GM21515 (cell line): ENCODE measurements around the gene NKX2-1.
"Not testable (repeated sequence)": the region's sequence is repeated elsewhere in the genome, so short reads cannot be mapped to it uniquely, and the experiment has no call there.

ENCODE experiments used
- ATAC-seq: cut with Tn5 transposase; IDR thresholded peaks from one replicate; pipeline ENCODE4 v1.9.1; 2021; ENCODE audit not compliant: unreplicated experiment

Gene NKX2-1

GRCh38 chr14:36519431-36520321 lies at the start of gene NKX2-1:
Gene NKX2-1, minus strand, starts transcription at chr14:36520232. Its CDS starts 103 bp downstream, at chr14:36520129.
- ATAC-seq: no peak

- no peak for ATAC-seq
These were observed 36.9 kb upstream of the NKX2-1 start for GRCh38 chr14:36556811-36557433.

DNA sequence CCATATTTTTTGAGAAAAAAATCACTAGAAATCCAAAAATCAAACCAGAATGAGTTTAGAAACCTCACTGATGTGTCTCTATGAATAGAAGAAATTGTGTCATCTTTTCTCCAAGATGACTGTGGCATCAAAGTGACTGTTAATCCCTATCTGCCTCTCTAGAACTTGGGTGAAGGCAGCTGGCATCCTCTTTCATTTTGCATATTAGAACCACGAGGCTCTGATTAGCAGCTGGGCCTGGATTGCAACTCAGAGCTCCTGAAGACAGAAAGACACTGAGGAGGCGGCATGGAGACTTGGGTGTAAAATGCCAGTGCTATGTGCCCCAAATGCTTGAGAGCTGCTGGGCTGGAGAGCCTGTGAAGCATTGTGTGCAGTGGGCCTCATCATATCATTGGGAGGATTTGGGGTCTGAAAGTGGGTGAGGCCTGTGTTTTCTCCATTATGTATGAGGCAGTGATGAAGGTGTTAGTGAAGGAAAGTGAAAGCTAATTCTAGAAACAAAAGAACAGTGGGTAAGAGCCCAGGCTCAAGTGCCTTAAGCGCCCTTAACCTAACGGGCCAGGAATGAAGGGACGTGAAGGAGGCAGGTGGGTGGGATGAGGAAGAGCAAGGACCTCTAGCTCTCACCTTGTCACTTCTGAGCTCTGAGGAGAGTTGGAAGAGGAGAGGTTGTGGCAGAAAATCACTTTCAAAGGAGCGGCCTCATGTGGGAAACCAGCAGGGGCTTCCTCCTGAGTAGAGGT lies 36.1 kb upstream of the NKX2-1 start:
- no peak for ATAC-seq

GRCh38 chr14:36553656-36554260 lies 33.7 kb upstream of the NKX2-1 start:
- no peak for ATAC-seq

GRCh38 chr14:36550899-36551298 lies 30.9 kb upstream of the NKX2-1 start:
- ATAC-seq: no peak

GRCh38 chr14:36544280-36544679 lies 24.2 kb upstream of the NKX2-1 start:
- not testable (repeated sequence) for ATAC-seq

- no peak for ATAC-seq
These were observed 18.0 kb upstream of the NKX2-1 start for GRCh38 chr14:36538051-36538450.

GRCh38 chr14:36529062-36529461 lies 9.0 kb upstream of the NKX2-1 start:
- ATAC-seq: no peak

- ATAC-seq: no peak
These were observed 5.7 kb upstream of the NKX2-1 start for GRCh38 chr14:36525746-36526099.

GRCh38 chr14:36524874-36525745 lies 5.1 kb upstream of the NKX2-1 start:
- no peak for ATAC-seq

DNA sequence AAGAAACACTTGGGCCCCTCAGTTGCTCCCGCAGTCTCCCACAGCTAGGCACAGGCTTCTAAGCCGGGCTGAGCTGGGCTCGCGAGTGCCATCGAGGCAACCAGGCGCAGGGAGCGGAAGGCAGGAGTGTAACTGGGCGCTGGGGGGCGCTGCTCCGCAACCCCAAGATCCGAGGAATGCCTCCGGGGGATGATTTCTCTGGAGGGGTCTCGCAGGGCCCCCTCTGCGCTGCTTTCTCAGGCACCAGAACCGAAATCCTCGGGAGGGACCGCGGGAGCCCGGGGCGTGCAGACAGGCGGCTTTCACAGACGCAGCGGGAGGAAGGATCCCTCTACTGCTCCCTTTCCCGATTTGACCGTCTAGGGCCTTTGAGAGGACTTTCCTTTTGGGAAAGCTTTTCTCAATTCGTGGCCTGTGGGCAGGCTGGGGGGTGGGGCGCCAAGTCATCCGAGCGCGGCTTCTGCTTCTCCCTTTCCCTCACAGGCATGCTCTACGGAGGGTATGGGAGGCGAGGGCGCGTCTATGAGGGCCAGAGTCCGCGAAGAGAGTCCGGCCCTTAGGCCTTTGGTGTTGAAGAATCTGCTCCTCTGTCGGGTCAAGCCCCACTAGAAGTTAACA lies 4.3 kb upstream of the NKX2-1 start:
- ATAC-seq: no peak

GRCh38 chr14:36522972-36523715 lies 3.1 kb upstream of the NKX2-1 start:
- no peak for ATAC-seq

DNA sequence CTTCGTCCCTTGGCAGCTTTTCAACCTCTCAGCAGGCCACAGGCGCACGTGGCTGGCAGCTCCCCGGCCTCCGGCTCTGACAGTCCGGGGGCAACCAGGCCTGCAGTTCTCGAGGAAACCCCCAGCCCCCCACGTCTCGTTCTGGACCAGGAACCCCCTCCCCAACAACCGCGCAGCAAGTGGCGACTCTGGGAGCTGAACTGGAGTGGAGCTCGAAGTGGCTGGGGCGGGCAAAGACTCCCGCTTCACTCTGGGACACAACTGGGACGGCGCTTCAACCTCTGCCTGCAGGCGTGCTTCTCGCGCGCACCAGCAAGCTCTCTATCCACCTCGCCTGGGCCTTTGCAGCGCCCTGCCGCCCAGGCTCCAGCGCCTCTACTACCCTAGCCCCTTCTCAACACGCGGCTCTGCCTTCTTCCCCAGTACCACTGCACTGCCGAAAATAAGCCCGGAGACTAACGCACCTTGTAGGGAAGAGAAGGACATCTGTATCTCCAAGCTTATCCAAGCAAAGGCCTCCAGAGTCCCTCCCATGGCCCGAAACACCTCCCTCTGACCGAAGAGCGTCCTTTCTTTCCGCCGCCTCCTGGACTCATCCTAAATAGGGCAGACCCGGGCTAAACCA lies 2.4 kb upstream of the NKX2-1 start:
- no peak for ATAC-seq

DNA sequence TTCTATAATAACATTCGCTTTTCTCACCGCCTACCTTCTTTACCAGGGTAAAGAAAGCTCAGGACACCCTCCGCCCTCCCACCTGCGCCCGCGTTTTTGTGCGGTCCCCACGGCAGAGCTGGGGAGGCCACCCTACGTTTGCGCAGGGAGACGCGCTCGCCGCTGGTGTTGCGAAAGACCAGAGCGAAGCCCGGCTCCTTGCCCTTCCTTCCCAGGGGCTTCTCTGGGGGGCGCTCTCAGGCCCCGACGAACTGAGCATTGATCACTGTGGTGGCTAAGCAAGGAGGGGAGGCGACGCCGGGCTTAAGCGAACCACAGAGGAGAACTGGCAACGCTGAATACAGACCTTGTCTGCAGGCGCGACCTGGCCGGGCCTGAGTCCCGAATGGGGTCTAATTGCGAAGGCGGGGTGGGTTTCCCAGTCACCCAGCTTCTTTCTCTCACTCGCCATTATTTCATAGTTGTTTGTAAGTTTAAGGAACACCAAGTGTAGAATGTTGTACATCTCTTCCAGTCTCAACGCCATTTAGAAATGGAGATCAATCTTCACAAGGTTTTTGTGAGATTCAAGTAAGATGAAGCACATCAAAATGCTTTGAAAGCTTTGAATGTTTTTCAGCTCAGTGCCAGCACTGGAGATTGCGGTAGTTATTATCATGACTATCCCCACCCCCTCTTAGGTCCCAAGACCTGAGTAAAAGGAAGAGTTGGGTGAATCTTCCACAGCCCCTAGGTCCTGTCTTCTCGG lies 1.7 kb upstream of the NKX2-1 start:
- no peak for ATAC-seq

- no peak for ATAC-seq
These were observed 831 bp upstream of the NKX2-1 start for GRCh38 chr14:36520601-36521525.

DNA sequence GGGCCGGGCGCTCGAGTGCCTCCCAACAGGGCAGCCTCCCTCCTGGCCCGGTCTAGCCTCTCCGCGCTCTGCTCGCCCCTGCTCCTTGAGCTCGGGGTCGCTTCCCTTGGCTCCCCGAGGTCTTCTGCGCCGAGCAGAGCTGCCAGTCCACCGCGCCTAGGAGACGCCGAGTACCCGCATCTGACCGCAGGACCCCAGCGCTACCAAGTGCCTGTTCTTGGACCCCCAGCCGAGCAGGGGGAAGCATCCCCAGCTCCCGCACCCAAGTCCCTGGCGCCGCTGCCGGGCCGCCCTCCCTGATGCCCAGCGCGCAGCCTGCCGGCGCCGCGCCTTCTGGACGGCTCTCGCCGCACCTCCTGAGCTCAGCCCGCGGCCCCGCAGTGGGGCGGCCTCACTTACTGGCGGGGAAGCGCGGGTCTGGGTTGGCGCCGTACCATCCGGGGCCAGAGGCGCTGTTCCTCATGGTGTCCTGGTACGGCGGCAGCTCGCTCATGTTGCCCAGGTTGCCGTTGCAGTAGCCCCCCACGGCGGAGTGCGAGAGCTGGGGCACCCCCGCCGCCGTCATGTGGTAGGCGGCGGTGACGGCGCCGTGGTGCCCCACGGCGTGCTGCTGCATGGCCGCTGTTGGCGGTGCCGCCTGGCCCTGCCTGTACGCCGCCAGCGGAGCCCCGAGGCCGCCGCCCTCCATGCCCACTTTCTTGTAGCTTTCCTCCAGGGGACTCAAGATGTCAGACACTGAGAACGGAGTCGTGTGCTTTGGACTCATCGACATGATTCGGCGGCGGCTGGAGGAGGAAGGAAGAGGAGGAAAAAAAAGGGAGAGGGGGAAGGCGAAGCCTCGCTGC lies 1.2 kb downstream of the NKX2-1 start:
- ATAC-seq: no peak
